Activated gamma-delta T cell (primary cell): Measurements from ENCODE around the gene NKAPL.

Source experiments
- DNase-seq: peaks from one replicate; lab custom pipeline; 2025; lab: John Stamatoyannopoulos, UW
- total RNA-seq, 2 donors: gene quantifications; one replicate each; lab custom pipeline; 2026; lab: John Stamatoyannopoulos, UW

Gene NKAPL
- total RNA-seq: 0.41 to 0.48 reads per million in 2 donors

DNA sequence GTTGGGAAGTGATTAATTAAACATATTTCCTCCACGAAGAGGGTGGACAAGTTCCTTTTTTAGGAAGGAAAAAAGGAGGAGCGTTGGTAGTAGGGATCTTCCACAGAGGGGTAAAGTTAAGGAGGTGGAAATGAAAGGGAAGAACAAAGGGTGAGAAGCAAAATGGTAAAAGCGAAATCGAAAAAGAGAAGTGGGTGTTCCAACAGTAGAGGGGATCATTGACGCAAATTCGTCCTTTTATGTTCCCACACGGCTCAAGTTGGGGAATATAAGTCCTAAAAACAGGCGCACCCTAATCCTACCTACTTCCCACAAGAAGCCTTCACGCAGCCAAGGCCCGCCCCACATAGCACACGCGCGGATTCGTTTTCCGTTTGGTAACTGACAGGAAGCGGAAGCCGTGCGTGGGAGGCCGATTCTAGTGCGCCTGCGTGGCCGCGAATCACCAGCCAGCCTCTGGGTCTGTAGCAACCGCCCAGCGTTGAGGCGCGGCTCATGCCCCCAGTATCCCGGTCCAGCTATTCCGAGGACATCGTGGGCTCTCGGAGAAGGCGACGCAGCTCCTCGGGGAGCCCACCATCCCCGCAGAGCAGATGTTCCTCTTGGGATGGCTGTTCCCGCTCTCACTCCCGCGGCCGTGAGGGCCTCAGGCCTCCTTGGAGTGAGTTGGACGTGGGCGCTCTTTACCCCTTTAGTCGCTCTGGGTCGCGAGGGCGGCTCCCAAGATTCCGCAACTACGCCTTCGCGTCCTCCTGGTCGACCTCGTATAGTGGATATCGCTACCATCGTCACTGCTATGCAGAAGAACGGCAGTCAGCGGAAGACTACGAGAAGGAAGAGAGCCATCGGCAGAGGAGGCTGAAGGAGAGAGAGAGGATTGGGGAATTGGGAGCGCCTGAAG, at the start of gene NKAPL:
Gene NKAPL, plus strand, starts transcription at position 421 of the 901 bp plus-strand sequence. Its CDS starts 75 bp downstream, at position 496.
- DNase-seq: no peak

GRCh38 chr6:28209753-28210535, 49.2 kb upstream of the NKAPL start:
- no peak for DNase-seq

DNA sequence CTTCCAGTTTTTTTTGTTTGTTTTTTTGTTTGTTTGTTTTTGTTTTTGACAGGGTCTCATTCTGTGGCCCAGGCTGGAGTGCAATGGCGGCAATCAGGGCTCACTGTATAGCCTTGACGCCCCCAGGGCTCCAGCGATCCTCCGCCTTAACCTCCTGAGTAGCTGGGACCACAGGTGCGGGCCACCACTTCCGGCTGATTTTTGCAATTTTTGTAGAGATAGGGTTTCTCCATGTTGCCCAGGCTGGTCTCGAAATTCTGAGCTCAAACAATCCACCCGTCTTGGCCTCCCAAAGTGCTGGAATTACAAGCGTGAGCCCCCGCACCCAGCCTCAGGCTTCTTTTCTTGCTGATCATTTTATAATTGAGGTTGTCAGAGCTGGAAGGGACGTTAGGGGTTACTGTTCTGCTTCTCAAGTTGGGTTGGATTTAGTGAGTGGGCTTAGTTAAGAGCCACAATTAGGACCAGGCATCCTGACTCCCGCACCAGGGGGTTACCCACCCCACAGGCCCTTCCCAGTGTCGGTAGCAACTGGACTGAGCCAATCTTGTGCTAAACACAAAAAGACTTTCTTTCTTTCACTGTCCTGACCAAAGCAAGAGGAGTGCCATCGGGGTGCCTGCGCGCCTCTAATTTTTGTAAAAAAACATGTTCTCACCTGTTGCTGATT, 47.1 kb upstream of the NKAPL start:
- no peak for DNase-seq

- DNase-seq: no peak
These were observed 46.4 kb upstream of the NKAPL start for GRCh38 chr6:28212510-28213212.

DNA sequence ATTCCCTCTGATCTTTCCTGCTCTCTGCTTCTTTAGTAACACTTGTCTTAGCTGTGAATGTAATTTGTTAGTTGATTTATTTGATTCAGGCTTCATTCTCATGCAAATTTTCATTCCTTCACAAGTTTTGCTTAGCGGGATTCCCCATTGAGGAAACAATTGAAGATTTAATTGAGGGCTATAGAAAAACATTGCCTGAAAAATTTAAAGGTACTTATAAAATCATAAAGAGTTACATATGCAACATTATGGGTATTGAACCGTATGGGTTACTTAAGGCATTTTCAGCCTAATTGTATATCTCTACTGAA, 45.9 kb upstream of the NKAPL start:
- DNase-seq: no peak

- DNase-seq: no peak
These were observed 43.7 kb upstream of the NKAPL start for GRCh38 chr6:28215425-28215824.

DNA sequence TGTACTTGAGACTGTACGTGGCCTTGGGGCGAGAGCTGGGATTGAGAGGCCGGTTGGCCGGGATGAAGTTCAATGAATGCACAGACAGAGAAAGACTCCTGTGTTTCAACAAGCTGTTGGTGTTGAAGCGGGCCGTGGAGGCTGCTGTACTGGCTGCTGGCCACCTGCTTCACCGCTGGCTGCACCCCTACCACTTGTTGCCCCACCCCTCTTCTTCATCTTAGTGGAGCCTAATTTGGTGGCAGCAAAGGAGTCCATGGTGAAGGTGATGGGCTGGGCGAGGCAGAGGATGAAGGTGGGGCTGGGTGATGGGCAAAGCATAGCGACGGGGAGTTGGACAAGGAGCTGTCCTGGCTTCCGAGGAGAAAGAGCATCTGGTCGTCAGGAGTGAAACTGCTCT, 41.2 kb upstream of the NKAPL start:
- no peak for DNase-seq

- no peak for DNase-seq
These were observed 40.5 kb upstream of the NKAPL start for GRCh38 chr6:28218312-28219248.

DNA sequence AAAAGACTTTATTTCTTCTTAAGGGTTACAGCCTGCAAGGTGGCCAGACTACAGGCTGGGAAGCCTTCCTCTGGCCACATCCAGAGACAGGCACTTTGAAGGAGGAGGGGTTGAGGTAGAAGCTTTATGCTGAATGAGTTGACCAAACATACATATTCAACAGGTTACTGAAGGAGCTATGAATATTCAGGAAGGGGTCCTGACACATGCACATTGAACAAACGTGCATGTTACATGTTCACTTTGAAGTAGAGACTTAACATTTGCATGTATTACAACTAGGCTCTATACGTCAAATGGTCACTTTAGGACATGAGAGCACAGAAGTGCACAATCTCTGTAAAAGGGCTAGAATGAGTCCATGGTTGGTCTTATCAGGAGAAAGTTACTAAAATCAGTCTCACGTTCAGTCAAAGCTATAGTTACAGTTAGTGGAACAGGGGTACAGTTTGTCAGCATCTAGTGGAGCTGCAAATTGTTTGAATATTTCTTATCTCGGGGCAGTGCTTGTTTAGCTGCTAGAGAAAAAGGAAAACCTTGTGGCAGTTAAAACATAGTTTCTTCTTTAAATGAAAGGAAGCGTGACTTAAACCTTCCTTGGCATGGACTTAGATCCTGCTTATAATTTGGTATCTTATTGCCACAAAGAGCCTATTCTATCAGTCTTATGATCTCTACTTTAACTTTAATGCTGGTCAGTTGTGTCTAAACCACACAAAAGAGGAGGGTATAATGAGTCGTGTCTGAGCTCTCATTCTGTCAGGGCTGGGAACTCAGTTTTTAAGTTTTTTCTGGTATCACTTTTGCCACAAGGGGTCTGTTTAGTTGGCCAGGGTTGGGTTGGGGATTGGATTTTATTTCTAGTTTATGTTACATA, 38.6 kb upstream of the NKAPL start:
- DNase-seq: no peak

DNA sequence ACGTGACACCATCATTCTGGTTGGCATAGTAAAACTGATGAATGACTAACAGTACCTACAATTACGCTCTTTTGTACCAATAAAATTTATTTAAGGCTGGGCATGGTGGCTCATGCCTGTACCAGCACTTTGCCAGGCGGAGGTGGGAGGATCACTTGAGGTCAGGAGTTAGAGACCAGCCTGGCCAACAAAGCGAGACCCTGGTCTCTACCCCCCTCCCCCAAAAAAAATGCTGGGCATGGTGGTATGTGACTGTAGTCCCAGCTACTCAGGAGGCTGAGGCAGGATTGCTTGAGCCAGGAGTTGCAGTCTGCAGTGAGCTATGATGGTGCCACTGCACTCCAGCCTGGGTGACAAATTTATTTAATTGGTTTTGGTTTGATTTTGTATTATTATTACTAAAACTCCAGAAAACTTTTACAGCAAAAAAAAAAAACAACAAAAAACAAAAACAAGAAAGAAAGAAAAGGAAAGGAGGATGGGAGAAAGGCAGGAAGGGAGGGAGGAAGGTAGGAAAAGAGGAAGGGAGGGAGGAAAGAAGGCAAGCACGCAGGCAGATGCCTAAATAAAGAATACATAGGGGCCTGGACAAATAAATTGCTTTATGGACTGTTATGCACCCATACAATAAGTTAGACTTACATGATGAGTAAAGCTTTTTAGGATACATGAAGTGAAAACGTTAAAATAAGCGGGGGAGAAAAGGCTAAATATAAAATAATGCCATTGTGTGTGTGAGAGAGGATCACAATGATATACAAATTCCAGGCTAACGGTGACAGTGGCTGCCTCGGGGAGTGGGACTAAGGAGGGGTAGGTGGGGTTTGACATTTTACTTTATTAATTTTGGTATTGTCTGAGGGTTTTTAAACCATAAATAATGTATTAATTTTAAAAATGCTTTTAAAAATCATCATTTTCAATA, 34.7 kb upstream of the NKAPL start:
- no peak for DNase-seq

DNA sequence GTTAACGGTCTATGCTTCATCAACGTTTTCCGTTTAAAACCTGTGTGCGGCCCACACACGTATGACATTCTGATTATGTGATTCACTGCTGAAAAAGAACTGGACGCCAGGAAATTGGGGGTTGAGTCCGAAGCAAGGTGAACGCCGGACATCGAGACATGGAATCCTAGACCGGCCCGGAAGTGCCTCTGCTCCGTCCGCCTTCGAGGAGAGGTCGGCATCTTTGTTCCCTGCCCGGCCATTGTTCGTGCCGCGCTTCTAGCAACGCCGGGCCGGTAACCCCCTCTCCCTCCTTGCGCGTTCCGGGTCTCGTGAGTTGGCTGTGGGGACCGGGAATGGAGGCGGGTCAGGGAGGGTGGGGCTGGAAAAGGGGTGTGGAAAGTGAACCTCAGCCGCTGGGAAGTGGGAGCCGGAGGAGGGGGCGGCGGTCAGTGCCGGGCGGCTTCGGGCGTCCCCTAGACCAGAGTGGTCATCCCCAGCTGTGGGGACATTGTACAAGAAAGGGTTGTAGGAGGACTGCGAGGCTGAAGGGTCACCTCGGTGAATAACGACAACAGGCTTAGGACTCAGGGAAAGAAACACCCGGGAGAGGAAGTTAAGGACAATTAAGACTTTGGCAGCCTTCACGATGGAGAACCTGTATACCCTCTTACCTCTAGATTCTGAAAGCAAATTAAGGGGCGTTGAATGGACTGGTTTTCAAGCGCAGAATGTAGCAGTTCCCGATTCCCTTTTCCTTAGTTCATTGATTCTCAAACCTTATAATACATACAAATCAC, 33.9 kb upstream of the NKAPL start, which contains the start of gene ZSCAN9:
Gene ZSCAN9, plus strand, starts transcription at position 220 of the 779 bp plus-strand sequence. CDS start 1,810 bp downstream, outside the sequence.
- no peak for DNase-seq

DNA sequence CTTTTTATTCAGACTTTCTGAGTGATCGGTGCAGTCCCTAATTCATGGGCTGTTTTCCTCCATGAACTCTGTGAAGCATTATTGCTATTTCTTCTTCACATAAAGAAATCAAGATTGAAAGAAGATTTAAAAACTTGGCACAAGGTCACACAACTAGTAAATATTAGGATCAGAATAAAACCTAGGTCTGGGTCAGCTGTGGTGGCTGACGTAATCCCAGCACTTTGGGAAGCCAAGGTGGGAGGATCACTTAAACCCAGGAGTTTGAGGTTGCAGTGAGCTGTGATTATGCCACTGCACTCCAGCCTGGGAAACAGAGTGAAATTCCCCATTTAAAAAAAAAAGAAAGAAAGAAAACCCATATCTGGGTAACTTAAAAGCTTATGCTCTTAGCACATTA, 32.6 kb upstream of the NKAPL start:
- DNase-seq: no peak

DNA sequence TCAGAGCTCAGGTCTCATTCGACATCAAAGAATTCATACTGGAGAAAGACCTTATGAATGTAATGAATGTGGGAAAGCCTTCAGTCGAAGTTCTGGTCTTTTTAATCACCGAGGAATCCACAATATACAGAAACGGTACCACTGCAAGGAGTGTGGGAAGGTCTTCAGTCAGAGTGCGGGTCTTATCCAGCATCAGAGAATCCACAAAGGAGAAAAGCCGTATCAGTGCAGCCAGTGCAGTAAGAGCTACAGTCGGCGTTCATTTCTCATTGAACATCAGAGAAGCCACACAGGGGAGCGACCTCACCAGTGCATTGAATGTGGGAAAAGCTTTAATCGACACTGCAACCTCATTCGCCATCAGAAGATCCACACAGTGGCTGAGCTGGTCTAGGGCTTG, 26.3 kb upstream of the NKAPL start:
- DNase-seq: no peak

GRCh38 chr6:28235912-28236452, 23.1 kb upstream of the NKAPL start:
- DNase-seq: no peak

DNA sequence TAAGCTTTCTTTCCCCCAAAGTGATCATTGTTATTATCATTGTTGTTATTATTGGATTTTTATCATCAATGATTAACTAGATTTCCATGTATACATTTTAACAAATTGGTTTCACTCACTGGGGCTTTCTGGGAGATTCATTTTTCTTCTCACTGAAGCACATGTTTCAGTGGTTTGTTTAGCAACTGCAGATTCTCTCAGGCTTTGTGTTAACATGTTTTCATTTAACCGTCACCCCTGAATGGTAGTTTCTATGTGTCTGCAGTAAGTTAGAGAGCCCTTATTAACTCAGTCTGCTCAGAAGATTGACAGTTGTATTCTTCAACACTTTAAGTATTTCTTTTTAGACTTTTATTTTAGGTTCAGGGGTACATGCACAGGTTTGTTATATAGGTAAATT, 19.5 kb upstream of the NKAPL start:
- no peak for DNase-seq

- no peak for DNase-seq
These were observed 18.6 kb upstream of the NKAPL start for GRCh38 chr6:28240471-28240870.

DNA sequence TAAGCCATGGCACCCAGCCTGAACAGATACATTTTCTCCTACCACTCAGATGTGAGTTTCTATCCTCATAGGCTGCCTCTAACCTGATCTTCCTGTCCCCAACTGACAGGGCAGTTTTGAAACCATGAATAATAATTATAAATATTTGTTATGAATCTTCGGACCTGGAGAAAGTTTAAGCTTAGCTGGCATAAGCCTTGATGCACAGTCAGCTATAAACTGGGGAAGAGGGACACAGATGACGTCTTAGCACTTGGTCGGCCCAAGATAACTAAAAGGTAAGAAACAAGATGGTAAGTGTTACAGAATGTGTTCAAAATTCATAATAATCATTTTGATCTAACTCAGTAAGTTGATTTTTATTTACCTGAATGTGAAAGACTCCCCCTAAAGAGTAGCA, 15.2 kb upstream of the NKAPL start:
- DNase-seq: no peak
